PFSK-1 (cell line): ENCODE results near the gene FXN.

Experiments used
- FOXP2 ChIP-seq: optimal IDR thresholded peaks from 2 replicates; pipeline ENCODE3; 2011; ENCODE audit warnings: borderline replicate concordance, control low read depth, inconsistent platforms; ENCODE audit not compliant: insufficient read depth; ENCODE audit errors: extremely low read length, extremely low read depth
- POLR2AphosphoS5 ChIP-seq: IDR thresholded peaks from 2 replicates; pipeline ENCODE4 v1.6.1; 2012; ENCODE audit warnings: low read depth, mild to moderate bottlenecking, control low read depth, low read length, moderate library complexity
- SIN3A ChIP-seq: IDR thresholded peaks from 2 replicates; pipeline ENCODE4 v1.6.1; 2012; ENCODE audit warnings: mild to moderate bottlenecking, low read length, moderate library complexity, borderline replicate concordance; ENCODE audit not compliant: insufficient read depth
- TAF1 ChIP-seq: IDR thresholded peaks from 2 replicates; pipeline ENCODE4 v1.6.1; 2012; ENCODE audit warnings: low read length, control low read depth, borderline replicate concordance; ENCODE audit not compliant: insufficient read depth
- TF ChIP-seq, protein P1 (sequence below), 2 experiments: IDR thresholded peaks; 2 replicates each; pipeline versions ENCODE4 v1.6.1 to v1.8.0; 2011 to 2012; ENCODE audit warnings: low read depth in 2 of 2, low read length in 2 of 2, control low read depth in 1 of 2, inconsistent platforms in 1 of 2, mild to moderate bottlenecking in 1 of 2, moderate library complexity in 1 of 2; ENCODE audit not compliant: insufficient read depth in 1 of 2

Gene FXN

DNA sequence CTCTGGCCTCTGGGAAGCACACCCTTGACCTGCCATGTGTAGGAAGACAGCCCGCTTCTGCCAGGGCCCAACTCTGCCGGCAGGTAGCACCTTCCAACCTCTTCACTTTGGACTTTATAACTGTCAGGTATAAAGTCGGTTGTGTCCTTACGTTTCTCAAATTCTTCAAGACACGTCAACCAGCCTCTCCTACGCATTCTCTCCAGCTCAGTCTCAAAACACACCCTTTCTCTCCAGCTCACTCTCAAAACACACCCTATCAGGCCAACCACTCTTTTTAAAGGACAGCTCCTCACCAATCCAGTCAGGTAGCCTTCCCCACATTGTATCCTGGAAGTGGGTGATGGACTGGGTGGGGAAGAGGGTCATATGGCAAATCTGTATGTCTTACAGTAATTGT lies 13.5 kb downstream of the FXN start:
- TF ChIP-seq TAF1, result no peak
- no peak for TF ChIP-seq FOXP2
- TF ChIP-seq, protein P1, sequence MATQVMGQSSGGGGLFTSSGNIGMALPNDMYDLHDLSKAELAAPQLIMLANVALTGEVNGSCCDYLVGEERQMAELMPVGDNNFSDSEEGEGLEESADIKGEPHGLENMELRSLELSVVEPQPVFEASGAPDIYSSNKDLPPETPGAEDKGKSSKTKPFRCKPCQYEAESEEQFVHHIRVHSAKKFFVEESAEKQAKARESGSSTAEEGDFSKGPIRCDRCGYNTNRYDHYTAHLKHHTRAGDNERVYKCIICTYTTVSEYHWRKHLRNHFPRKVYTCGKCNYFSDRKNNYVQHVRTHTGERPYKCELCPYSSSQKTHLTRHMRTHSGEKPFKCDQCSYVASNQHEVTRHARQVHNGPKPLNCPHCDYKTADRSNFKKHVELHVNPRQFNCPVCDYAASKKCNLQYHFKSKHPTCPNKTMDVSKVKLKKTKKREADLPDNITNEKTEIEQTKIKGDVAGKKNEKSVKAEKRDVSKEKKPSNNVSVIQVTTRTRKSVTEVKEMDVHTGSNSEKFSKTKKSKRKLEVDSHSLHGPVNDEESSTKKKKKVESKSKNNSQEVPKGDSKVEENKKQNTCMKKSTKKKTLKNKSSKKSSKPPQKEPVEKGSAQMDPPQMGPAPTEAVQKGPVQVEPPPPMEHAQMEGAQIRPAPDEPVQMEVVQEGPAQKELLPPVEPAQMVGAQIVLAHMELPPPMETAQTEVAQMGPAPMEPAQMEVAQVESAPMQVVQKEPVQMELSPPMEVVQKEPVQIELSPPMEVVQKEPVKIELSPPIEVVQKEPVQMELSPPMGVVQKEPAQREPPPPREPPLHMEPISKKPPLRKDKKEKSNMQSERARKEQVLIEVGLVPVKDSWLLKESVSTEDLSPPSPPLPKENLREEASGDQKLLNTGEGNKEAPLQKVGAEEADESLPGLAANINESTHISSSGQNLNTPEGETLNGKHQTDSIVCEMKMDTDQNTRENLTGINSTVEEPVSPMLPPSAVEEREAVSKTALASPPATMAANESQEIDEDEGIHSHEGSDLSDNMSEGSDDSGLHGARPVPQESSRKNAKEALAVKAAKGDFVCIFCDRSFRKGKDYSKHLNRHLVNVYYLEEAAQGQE (IDR thresholded peaks at IDR 0.05; ENCODE audit: insufficient read depth in 1 of 2, low read depth in 2 of 2, low read length in 2 of 2), result no peak
- no peak for TF ChIP-seq POLR2AphosphoS5
- no peak for TF ChIP-seq SIN3A

DNA sequence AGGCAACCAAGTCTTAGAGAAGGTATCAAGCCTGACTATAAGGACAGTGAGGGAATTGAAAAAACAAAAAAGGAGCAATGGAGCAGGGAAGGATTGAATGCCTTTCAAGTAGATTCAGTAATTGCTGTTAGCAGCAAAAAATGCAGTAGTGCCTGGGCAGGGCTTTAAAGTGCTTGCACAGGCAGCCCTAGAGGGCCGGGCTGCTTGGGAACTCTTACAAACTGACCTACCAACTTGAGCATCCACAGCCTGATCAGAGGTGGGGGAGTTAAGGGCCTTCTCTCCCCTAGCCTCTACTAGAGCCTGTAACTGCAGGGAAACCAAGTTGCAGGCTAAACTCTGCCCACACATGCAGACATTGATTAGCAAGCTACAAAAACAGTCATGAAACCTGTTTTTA lies 19.4 kb downstream of the FXN start:
- TF ChIP-seq SIN3A, result no peak
- TF ChIP-seq, protein P1 (IDR thresholded peaks at IDR 0.05; ENCODE audit: insufficient read depth in 1 of 2, low read depth in 2 of 2, low read length in 2 of 2), result no peak
- TF ChIP-seq TAF1, result no peak
- TF ChIP-seq FOXP2, result no peak
- no peak for TF ChIP-seq POLR2AphosphoS5

DNA sequence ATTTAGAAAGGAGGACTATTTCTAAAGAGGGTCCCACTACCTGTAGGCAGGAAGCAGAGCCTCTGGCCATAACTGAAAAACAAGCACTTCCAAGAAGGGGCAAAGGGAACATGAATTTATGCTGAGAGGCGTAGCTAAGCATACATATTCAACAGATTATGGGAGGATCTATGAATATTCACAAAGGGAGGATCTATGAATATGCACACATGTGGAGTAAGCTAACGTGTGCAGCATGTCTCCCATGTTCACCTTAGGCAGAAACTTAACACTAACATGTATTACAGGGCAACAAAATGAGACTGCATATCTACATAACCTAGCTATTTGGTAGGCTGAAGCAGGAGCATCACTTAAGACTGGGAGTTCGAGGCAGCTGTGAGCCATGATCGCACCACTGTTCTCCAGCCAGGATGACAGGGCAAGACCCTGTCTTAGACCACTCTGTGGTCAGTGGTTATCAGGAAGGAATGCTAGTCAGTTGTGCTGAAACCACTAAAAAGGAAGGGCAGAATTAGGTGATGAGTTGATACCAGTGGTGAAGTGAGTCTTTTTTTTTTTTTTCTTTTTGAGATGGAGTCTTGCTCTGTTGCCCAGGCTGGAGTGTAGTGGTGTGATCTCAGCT lies 20.8 kb downstream of the FXN start:
- no peak for TF ChIP-seq POLR2AphosphoS5
- TF ChIP-seq SIN3A, result no peak
- TF ChIP-seq FOXP2, result no peak
- TF ChIP-seq, protein P1 (IDR thresholded peaks at IDR 0.05; ENCODE audit: insufficient read depth in 1 of 2, low read depth in 2 of 2, low read length in 2 of 2), result no peak
- no peak for TF ChIP-seq TAF1

DNA sequence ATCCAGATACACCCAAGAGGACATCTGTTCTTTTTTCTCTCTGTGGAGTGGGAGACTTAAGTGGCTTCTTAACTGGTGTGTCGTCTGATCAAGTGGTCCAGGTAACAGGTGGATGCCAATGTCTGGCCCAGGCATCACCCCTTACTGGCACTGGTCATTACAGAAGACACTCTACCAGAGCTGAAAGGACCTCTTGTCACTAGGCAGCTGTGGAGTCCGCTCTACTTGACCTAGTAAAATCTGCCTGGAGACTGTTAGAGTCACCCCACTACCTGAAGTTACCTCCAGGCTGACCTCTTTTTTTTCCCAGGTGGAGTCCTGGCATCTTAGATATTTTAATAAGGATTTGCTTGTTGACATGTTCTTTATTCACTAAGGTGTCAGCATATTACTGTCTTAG lies 22.5 kb downstream of the FXN start:
- no peak for TF ChIP-seq FOXP2
- TF ChIP-seq POLR2AphosphoS5, result no peak
- no peak for TF ChIP-seq TAF1
- TF ChIP-seq SIN3A, result no peak
- TF ChIP-seq, protein P1 (IDR thresholded peaks at IDR 0.05; ENCODE audit: insufficient read depth in 1 of 2, low read depth in 2 of 2, low read length in 2 of 2), result no peak

DNA sequence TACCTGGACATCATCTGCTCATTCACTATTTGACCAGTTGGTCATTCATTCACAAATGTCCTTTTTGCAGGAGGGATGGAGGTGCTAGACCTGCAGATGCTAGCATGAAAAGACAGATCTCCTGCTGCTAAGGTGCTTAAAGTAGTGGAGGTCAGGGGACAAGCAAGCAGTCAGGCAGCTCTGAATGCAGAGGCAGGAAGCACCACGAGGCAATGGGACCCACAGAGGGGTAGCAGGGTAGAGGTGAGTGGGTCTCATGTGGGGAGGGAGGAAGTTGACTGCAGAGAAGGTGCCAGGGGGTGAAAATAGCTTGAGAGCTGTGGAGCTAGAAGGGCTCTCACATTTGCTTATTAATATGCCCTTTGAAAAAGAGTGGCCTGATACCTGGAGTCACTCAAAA lies 25.2 kb downstream of the FXN start:
- TF ChIP-seq TAF1 (no peak), POLR2AphosphoS5 (no peak), FOXP2 (no peak), SIN3A (no peak)
- TF ChIP-seq, protein P1 (IDR thresholded peaks at IDR 0.05; ENCODE audit: insufficient read depth in 1 of 2, low read depth in 2 of 2, low read length in 2 of 2), result no peak
